Lower leg skin (tissue), 3 donors: ENCODE results near the gene STYXL2.
A peak's percentile ranks its signal among the peaks of the same experiment; 100 is the strongest.

Experiments used
- POLR2A ChIP-seq, 2 donors: fragments of 450-650 bp; IDR thresholded peaks; one replicate each; pipeline ENCODE4 v1.6.1; 2016 to 2017; ENCODE audit warnings: antibody characterized with exemption in 2 of 2, mild to moderate bottlenecking in 1 of 2, moderate library complexity in 1 of 2
- TF ChIP-seq, protein P1 (sequence below), 3 donors: fragments of 450-650 bp; IDR thresholded peaks; one replicate each; pipeline ENCODE4 v1.5.1; 2016; ENCODE audit warnings: antibody characterized with exemption in 3 of 3, mild to moderate bottlenecking in 3 of 3, moderate library complexity in 2 of 3

DNA sequence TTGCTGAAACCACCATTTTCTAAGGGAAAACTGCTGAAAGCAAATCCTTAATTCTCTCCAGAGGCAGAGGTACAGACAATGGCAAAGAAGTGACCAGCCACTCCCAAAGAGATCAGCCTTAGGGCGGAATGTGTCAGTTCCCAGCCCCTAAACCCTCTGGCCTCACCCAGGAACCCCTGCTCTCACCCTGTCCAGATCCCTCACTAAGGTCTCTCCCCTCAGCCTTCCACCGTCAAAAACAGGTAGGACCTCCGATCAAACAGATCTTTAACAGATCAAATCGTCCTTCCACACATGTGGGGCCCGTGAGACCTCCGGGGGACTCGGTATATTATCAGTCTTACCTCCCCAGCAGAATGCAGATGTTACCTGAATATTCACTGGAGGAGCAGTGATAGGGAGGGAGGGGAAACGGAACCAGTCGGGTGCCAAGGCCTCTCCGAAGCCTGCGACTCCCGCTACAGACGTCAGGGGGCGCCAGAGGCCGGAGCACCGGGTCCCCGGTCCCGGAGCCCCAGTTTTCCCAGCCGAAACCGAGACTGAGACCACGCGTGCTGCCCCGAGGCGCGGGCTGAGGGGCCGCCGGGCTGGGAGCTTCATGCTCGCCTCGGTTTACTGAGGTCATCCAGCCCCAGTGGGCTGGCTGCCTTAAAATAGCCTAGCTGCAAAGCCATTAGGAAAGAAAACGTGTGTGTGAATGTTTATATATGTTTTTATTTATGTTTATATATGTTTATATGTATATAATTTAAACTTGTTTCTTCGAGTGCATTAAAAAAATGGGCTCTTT, 27.3 kb upstream of the STYXL2 start:
- TF ChIP-seq, protein P1, sequence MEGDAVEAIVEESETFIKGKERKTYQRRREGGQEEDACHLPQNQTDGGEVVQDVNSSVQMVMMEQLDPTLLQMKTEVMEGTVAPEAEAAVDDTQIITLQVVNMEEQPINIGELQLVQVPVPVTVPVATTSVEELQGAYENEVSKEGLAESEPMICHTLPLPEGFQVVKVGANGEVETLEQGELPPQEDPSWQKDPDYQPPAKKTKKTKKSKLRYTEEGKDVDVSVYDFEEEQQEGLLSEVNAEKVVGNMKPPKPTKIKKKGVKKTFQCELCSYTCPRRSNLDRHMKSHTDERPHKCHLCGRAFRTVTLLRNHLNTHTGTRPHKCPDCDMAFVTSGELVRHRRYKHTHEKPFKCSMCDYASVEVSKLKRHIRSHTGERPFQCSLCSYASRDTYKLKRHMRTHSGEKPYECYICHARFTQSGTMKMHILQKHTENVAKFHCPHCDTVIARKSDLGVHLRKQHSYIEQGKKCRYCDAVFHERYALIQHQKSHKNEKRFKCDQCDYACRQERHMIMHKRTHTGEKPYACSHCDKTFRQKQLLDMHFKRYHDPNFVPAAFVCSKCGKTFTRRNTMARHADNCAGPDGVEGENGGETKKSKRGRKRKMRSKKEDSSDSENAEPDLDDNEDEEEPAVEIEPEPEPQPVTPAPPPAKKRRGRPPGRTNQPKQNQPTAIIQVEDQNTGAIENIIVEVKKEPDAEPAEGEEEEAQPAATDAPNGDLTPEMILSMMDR (IDR thresholded peaks at IDR 0.05) = peak in 1 of 3 donors; percentile 40
- no peak for TF ChIP-seq POLR2A (IDR thresholded peaks at IDR 0.05)
